HepG2 (cell line): ENCODE results near the gene DAG1. TPM values are rescaled to one million over a fixed set of nuclear protein-coding genes. Genes with fewer than 3 reads are reported as not detected.

ENCODE experiments used
- E2F1 ChIP-seq: sonication (generic); formaldehyde crosslinking; IDR thresholded peaks from 2 replicates; pipeline ENCODE4 v1.5.0; 2020; ENCODE audit warnings: missing genetic modification reagents
- FOSL2 ChIP-seq: sonication (generic); formaldehyde crosslinking; IDR thresholded peaks from 2 replicates; pipeline ENCODE4 v1.4.0; 2020; ENCODE audit warnings: missing genetic modification reagents
- FUBP1 ChIP-seq: sonication (generic); formaldehyde crosslinking; IDR thresholded peaks from 2 replicates; pipeline ENCODE4 v1.5.1; 2020; ENCODE audit warnings: missing genetic modification reagents, mild to moderate bottlenecking, borderline replicate concordance
- HMGXB3 ChIP-seq: sonication (generic); formaldehyde crosslinking; IDR thresholded peaks from 2 replicates; pipeline ENCODE4 v1.4.0; 2020; ENCODE audit warnings: missing genetic modification reagents, borderline replicate concordance
- MEF2D ChIP-seq: sonication (generic); formaldehyde crosslinking; IDR thresholded peaks from 2 replicates; pipeline ENCODE4 v1.5.1; 2020; ENCODE audit warnings: mild to moderate bottlenecking, missing genetic modification reagents
- NR2F1 ChIP-seq, 2 experiments: fragments of 450-650 bp in 1 of 2; formaldehyde crosslinking in 1 of 2; IDR thresholded peaks; 2 replicates each; pipeline versions ENCODE4 v1.5.0 to v1.6.1; 2016 to 2020; ENCODE audit warnings: mild to moderate bottlenecking in 1 of 2, missing compliant biosample characterization in 1 of 2, missing genetic modification reagents in 1 of 2, moderate library complexity in 1 of 2
- RFX5 ChIP-seq: IDR thresholded peaks from 2 replicates; pipeline ENCODE4 v1.6.1; 2011; ENCODE audit warnings: low read depth, low read length, improper control_type of control experiment
- SAFB2 ChIP-seq: sonication (generic); formaldehyde crosslinking; IDR thresholded peaks from 2 replicates; pipeline ENCODE4 v1.5.1; 2020; ENCODE audit warnings: missing genetic modification reagents, low read depth, mild to moderate bottlenecking, borderline replicate concordance
- SP2 ChIP-seq: sonication (generic); formaldehyde crosslinking; IDR thresholded peaks from 2 replicates; pipeline ENCODE4 v1.5.1; 2020; ENCODE audit warnings: mild to moderate bottlenecking, missing genetic modification reagents
- TBL1XR1 ChIP-seq: fragments of 150-350 bp; IDR thresholded peaks from 2 replicates; pipeline ENCODE4 v1.6.1; 2014; ENCODE audit warnings: borderline replicate concordance, low read length; ENCODE audit not compliant: partially characterized antibody
- TBX3 ChIP-seq: fragments of 450-650 bp; IDR thresholded peaks from 2 replicates; pipeline ENCODE4 v1.6.1; 2017; ENCODE audit warnings: antibody characterized with exemption, mild to moderate bottlenecking, inconsistent platforms, borderline replicate concordance
- ZFYVE20 ChIP-seq: sonication (generic); formaldehyde crosslinking; IDR thresholded peaks from 2 replicates; pipeline ENCODE4 v1.8.0; 2023; ENCODE audit warnings: low read depth, mild to moderate bottlenecking, moderate library complexity, missing genetic modification reagents, borderline replicate concordance
- ZNF280D ChIP-seq: sonication (generic); formaldehyde crosslinking; IDR thresholded peaks from 2 replicates; pipeline ENCODE4 v1.5.1; 2020; ENCODE audit warnings: mild to moderate bottlenecking, missing genetic modification reagents
- ZNF761 ChIP-seq: sonication (generic); formaldehyde crosslinking; conservative IDR thresholded peaks from 2 replicates; pipeline ENCODE4 v1.4.0; 2020; ENCODE audit warnings: mild to moderate bottlenecking, missing genetic modification reagents
- ZNF841 ChIP-seq: sonication (generic); formaldehyde crosslinking; IDR thresholded peaks from 2 replicates; pipeline ENCODE4 v1.8.1; 2023; ENCODE audit warnings: missing genetic modification reagents, borderline replicate concordance
- polyA plus RNA-seq, 8 experiments: library from polyadenylated mRNA; depleted of rRNA in 3 of 8; stranded (reverse) in 7 of 8; unstranded in 1 of 8; fragments of >200 nt; fragmentation: Illumina TruSeq in 4 of 8; extraction: Trizol in 4 of 8; gene quantifications; 2 replicates each; pipeline versions ENCODE4 v1.2.1 to v1.2.3, GENCODE V29; 2011 to 2016; ENCODE audit warnings: low read depth in 4 of 8, missing spikeins in 1 of 8, mixed read lengths in 1 of 8; ENCODE audit not compliant: insufficient read depth in 1 of 8
- total RNA-seq, 5 experiments: library from RNA; depleted of rRNA; stranded (reverse); fragments of >200 nt; fragmentation: Illumina TruSeq; extraction: Trizol; gene quantifications; 2 replicates each; pipeline ENCODE4 v1.2.3, GENCODE V29; 2016; ENCODE audit warnings: low read depth in 1 of 5

Gene DAG1
- total and polyA plus RNA-seq, 2 of the 13 experiments (the other 11 are each of a cell fraction or from before 2014, with no cell fraction given), result 47.3 to 50.4 TPM

DNA sequence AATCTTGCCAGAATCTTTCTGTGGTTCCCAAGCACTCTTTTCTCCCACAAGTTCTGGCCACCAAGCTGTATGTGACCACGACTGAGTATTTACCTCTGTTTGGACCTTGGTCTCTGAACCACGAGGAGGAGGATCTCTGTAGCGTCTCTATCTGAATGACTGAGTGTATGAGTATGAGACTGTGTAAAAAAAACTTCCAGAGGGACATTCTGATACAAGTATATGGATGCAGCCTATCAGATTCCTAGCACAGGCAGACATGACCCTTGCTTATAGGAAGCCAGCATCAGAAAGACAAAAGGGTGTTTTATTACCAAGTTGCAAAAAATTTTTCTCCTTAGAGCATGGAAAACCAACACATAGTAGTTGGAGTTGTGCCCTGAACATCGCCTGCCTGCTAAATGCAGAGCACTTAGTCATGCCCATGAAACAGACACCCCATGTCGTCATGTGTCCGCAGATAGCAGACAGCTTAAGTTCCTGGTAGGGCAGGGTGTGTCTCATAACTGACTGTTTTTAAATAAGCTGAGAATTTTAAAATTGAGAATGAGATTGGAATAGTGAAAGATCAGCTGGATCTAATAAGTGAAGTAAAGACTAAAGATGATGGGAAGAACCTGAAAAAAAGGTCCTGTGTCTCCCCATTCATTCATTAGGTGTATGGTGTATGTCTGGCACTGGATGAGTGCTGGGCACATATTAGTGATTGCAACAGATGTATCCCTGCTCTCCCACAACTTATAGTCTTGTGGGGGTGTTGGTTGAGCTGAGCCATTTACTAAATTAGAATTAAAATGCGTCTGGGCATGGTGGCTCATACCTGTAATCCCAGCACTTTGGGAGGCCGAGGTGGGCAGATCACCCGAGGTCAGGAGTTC lies 30.9 kb downstream of the DAG1 start (continued):
- TF ChIP-seq HMGXB3 (CRISPR knock-in tag) (no peak), E2F1 (CRISPR knock-in tag) (no peak), MEF2D (CRISPR knock-in tag) (no peak), TBX3 (no peak), FOSL2 (peak; percentile 48; the same call in 1 of the 2 replicates), ZFYVE20 (CRISPR knock-in tag) (no peak), SP2 (CRISPR knock-in tag) (no peak), RFX5 (no peak), ZNF841 (no peak), FUBP1 (no peak), NR2F1 (CRISPR knock-in tag; IDR thresholded peaks at IDR 0.05) (no peak), ZNF761 (no peak), ZNF280D (CRISPR knock-in tag) (no peak), SAFB2 (CRISPR knock-in tag) (no peak), TBL1XR1 (no peak)
